ENCODE results near the gene A1CF.

DNA sequence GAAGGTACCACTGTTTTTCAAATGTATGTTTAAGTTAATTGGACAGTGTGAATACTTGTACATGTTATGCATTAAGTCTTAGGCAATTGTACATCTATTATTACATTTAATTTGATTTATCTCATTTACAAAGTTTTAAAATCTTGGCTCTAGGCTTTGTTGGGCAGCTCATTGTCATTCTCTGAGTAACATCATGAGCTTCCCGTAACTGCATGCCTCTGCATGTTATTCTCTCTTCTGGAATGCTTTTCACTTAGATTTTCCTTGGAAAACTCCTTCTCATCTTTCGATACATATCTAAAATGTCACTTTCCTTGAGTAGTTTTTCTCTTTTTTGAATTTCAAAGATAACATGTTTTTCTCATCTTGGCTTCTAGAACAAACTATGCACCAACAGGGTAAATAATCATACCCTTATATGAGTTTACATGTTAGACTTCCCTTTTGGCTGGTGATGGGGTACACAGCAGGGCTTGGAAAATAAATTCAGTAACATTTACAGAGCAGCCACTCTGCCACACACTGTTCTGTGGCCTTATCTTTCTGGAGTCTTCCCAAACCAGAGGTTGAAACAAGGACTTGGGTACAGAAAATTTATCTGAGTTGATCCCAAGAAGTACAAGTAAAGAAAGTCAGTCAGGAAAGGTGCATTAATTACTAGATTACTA lies 42.2 kb upstream of the A1CF start:
- TF ChIP-seq, protein P1, sequence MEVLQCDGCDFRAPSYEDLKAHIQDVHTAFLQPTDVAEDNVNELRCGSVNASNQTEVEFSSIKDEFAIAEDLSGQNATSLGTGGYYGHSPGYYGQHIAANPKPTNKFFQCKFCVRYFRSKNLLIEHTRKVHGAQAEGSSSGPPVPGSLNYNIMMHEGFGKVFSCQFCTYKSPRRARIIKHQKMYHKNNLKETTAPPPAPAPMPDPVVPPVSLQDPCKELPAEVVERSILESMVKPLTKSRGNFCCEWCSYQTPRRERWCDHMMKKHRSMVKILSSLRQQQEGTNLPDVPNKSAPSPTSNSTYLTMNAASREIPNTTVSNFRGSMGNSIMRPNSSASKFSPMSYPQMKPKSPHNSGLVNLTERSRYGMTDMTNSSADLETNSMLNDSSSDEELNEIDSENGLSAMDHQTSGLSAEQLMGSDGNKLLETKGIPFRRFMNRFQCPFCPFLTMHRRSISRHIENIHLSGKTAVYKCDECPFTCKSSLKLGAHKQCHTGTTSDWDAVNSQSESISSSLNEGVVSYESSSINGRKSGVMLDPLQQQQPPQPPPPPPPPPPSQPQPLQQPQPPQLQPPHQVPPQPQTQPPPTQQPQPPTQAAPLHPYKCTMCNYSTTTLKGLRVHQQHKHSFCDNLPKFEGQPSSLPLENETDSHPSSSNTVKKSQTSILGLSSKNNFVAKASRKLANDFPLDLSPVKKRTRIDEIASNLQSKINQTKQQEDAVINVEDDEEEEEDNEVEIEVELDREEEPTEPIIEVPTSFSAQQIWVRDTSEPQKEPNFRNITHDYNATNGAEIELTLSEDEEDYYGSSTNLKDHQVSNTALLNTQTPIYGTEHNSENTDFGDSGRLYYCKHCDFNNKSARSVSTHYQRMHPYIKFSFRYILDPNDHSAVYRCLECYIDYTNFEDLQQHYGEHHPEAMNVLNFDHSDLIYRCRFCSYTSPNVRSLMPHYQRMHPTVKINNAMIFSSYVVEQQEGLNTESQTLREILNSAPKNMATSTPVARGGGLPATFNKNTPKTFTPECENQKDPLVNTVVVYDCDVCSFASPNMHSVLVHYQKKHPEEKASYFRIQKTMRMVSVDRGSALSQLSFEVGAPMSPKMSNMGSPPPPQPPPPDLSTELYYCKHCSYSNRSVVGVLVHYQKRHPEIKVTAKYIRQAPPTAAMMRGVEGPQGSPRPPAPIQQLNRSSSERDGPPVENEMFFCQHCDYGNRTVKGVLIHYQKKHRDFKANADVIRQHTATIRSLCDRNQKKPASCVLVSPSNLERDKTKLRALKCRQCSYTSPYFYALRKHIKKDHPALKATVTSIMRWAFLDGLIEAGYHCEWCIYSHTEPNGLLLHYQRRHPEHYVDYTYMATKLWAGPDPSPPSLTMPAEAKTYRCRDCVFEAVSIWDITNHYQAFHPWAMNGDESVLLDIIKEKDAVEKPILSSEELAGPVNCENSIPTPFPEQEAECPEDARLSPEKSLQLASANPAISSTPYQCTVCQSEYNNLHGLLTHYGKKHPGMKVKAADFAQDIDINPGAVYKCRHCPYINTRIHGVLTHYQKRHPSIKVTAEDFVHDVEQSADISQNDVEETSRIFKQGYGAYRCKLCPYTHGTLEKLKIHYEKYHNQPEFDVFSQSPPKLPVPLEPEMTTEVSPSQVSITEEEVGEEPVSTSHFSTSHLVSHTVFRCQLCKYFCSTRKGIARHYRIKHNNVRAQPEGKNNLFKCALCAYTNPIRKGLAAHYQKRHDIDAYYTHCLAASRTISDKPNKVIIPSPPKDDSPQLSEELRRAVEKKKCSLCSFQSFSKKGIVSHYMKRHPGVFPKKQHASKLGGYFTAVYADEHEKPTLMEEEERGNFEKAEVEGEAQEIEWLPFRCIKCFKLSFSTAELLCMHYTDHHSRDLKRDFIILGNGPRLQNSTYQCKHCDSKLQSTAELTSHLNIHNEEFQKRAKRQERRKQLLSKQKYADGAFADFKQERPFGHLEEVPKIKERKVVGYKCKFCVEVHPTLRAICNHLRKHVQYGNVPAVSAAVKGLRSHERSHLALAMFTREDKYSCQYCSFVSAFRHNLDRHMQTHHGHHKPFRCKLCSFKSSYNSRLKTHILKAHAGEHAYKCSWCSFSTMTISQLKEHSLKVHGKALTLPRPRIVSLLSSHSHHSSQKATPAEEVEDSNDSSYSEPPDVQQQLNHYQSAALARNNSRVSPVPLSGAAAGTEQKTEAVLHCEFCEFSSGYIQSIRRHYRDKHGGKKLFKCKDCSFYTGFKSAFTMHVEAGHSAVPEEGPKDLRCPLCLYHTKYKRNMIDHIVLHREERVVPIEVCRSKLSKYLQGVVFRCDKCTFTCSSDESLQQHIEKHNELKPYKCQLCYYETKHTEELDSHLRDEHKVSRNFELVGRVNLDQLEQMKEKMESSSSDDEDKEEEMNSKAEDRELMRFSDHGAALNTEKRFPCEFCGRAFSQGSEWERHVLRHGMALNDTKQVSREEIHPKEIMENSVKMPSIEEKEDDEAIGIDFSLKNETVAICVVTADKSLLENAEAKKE (CRISPR knock-in tag; IDR thresholded peaks at IDR 0.05), result no peak
- TF ChIP-seq, protein P2, sequence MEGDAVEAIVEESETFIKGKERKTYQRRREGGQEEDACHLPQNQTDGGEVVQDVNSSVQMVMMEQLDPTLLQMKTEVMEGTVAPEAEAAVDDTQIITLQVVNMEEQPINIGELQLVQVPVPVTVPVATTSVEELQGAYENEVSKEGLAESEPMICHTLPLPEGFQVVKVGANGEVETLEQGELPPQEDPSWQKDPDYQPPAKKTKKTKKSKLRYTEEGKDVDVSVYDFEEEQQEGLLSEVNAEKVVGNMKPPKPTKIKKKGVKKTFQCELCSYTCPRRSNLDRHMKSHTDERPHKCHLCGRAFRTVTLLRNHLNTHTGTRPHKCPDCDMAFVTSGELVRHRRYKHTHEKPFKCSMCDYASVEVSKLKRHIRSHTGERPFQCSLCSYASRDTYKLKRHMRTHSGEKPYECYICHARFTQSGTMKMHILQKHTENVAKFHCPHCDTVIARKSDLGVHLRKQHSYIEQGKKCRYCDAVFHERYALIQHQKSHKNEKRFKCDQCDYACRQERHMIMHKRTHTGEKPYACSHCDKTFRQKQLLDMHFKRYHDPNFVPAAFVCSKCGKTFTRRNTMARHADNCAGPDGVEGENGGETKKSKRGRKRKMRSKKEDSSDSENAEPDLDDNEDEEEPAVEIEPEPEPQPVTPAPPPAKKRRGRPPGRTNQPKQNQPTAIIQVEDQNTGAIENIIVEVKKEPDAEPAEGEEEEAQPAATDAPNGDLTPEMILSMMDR (conservative IDR thresholded peaks at IDR 0.05; ENCODE audit: low read depth in 2 of 2), result no peak
- no peak for TF ChIP-seq EZH2 (IDR thresholded peaks at IDR 0.05; ENCODE audit: low read depth, unreplicated experiment)
- no peak for TF ChIP-seq POLR2AphosphoS5 (IDR thresholded peaks at IDR 0.05; ENCODE audit: low read depth)
- no peak for TF ChIP-seq CREB1 (CRISPR knock-in tag; IDR thresholded peaks at IDR 0.05; ENCODE audit: low read depth)
- TF ChIP-seq EZH2phosphoT487 (IDR thresholded peaks at IDR 0.05; ENCODE audit: unreplicated experiment), result no peak
- TF ChIP-seq, protein P3, sequence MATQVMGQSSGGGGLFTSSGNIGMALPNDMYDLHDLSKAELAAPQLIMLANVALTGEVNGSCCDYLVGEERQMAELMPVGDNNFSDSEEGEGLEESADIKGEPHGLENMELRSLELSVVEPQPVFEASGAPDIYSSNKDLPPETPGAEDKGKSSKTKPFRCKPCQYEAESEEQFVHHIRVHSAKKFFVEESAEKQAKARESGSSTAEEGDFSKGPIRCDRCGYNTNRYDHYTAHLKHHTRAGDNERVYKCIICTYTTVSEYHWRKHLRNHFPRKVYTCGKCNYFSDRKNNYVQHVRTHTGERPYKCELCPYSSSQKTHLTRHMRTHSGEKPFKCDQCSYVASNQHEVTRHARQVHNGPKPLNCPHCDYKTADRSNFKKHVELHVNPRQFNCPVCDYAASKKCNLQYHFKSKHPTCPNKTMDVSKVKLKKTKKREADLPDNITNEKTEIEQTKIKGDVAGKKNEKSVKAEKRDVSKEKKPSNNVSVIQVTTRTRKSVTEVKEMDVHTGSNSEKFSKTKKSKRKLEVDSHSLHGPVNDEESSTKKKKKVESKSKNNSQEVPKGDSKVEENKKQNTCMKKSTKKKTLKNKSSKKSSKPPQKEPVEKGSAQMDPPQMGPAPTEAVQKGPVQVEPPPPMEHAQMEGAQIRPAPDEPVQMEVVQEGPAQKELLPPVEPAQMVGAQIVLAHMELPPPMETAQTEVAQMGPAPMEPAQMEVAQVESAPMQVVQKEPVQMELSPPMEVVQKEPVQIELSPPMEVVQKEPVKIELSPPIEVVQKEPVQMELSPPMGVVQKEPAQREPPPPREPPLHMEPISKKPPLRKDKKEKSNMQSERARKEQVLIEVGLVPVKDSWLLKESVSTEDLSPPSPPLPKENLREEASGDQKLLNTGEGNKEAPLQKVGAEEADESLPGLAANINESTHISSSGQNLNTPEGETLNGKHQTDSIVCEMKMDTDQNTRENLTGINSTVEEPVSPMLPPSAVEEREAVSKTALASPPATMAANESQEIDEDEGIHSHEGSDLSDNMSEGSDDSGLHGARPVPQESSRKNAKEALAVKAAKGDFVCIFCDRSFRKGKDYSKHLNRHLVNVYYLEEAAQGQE (IDR thresholded peaks at IDR 0.05; ENCODE audit: unreplicated experiment), result no peak
- TF ChIP-seq, protein P4, sequence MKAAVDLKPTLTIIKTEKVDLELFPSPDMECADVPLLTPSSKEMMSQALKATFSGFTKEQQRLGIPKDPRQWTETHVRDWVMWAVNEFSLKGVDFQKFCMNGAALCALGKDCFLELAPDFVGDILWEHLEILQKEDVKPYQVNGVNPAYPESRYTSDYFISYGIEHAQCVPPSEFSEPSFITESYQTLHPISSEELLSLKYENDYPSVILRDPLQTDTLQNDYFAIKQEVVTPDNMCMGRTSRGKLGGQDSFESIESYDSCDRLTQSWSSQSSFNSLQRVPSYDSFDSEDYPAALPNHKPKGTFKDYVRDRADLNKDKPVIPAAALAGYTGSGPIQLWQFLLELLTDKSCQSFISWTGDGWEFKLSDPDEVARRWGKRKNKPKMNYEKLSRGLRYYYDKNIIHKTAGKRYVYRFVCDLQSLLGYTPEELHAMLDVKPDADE (IDR thresholded peaks at IDR 0.05), result no peak
- TF ChIP-seq JUNB (IDR thresholded peaks at IDR 0.05; ENCODE audit: unreplicated experiment), result no peak
- no peak for TF ChIP-seq NANOG (IDR thresholded peaks at IDR 0.05; ENCODE audit: borderline replicate concordance)
- no peak for TF ChIP-seq ZNF114 (CRISPR knock-in tag; IDR thresholded peaks at IDR 0.05)
- no peak for TF ChIP-seq STAT1 (IDR thresholded peaks at IDR 0.05; ENCODE audit: unreplicated experiment)
